Gastroesophageal sphincter (tissue), 3 donors: ENCODE data around the gene CSF1.

ENCODE experiments used
- CTCF ChIP-seq, 4 experiments: fragments of 200-600 bp in 2 of 4; fragments of 450-650 bp in 2 of 4; sonication (generic) in 1 of 4; IDR thresholded peaks; one replicate each; pipeline ENCODE4 v1.5.1; 2017 to 2019; ENCODE audit warnings: antibody characterized with exemption in 4 of 4, mild to moderate bottlenecking in 2 of 4, moderate library complexity in 2 of 4
- EP300 ChIP-seq: sonication (generic); formaldehyde crosslinking; IDR thresholded peaks from one replicate; pipeline ENCODE4 v1.6.1; 2017; ENCODE audit warnings: antibody characterized with exemption, mild to moderate bottlenecking

GRCh38 chr1:109875874-109876273, 34.8 kb upstream of the CSF1 start:
- TF ChIP-seq CTCF (IDR thresholded peaks at IDR 0.05) (no peak), EP300 (no peak)
